HepG2 (cell line): ENCODE data around the gene NCOA7. TPM values are rescaled to one million over a fixed set of nuclear protein-coding genes. Genes with fewer than 3 reads are reported as not detected.

ENCODE experiments used
- BORCS8-MEF2B ChIP-seq: sonication (generic); formaldehyde crosslinking; IDR thresholded peaks from 2 replicates; pipeline ENCODE4 v1.8.0; 2022; ENCODE audit warnings: mild to moderate bottlenecking, missing genetic modification reagents
- CENPT ChIP-seq: sonication (generic); formaldehyde crosslinking; IDR thresholded peaks from 2 replicates; pipeline ENCODE4 v1.8.0; 2022; ENCODE audit warnings: low read depth, mild to moderate bottlenecking, moderate library complexity, missing genetic modification reagents
- DMAP1 ChIP-seq: IDR thresholded peaks from 2 replicates; pipeline ENCODE4 v1.6.1; 2016
- GATA4 ChIP-seq: sonication (generic); IDR thresholded peaks from 2 replicates; pipeline ENCODE4 v1.6.1; 2016; ENCODE audit warnings: antibody characterized with exemption, low read depth, borderline replicate concordance
- GTF2F1 ChIP-seq: fragments of 150-350 bp; IDR thresholded peaks from 2 replicates; pipeline ENCODE4 v1.6.1; 2014; ENCODE audit warnings: low read length
- HIVEP1 ChIP-seq: sonication (generic); formaldehyde crosslinking; IDR thresholded peaks from 2 replicates; pipeline ENCODE4 v1.4.0; 2020; ENCODE audit warnings: mild to moderate bottlenecking, missing genetic modification reagents
- ISL2 ChIP-seq: sonication (generic); formaldehyde crosslinking; IDR thresholded peaks from 2 replicates; pipeline ENCODE4 v1.5.0; 2020; ENCODE audit warnings: missing genetic modification reagents
- MTF2 ChIP-seq: sonication (generic); formaldehyde crosslinking; IDR thresholded peaks from 2 replicates; pipeline ENCODE4 v1.5.0; 2020; ENCODE audit warnings: missing genetic modification reagents, borderline replicate concordance
- STAT5B ChIP-seq: sonication (generic); formaldehyde crosslinking; IDR thresholded peaks from 2 replicates; pipeline ENCODE4 v1.4.0; 2020; ENCODE audit warnings: missing genetic modification reagents
- TGIF2 ChIP-seq: IDR thresholded peaks from 2 replicates; pipeline ENCODE4 v1.6.1; 2016; ENCODE audit warnings: control low read depth, missing compliant biosample characterization
- ZBTB2 ChIP-seq: sonication (generic); formaldehyde crosslinking; IDR thresholded peaks from 2 replicates; pipeline ENCODE4 v1.8.0; 2022; ENCODE audit warnings: low read depth, missing genetic modification reagents
- ZBTB38 ChIP-seq: sonication (generic); formaldehyde crosslinking; IDR thresholded peaks from 2 replicates; pipeline ENCODE4 v1.5.1; 2020; ENCODE audit warnings: mild to moderate bottlenecking, missing genetic modification reagents
- ZNF224 ChIP-seq: sonication (generic); formaldehyde crosslinking; IDR thresholded peaks from 2 replicates; pipeline ENCODE4 v1.5.0; 2020; ENCODE audit warnings: mild to moderate bottlenecking, missing genetic modification reagents
- ZNF225 ChIP-seq: sonication (generic); formaldehyde crosslinking; IDR thresholded peaks from 2 replicates; pipeline ENCODE4 v1.4.0; 2020; ENCODE audit warnings: mild to moderate bottlenecking, missing genetic modification reagents
- ZNF430 ChIP-seq: sonication (generic); formaldehyde crosslinking; IDR thresholded peaks from 2 replicates; pipeline ENCODE4 v1.9.0; 2021; ENCODE audit warnings: mild to moderate bottlenecking, missing genetic modification reagents
- ZNF451 ChIP-seq: sonication (generic); formaldehyde crosslinking; IDR thresholded peaks from 2 replicates; pipeline ENCODE4 v1.5.0; 2020; ENCODE audit warnings: mild to moderate bottlenecking, missing genetic modification reagents
- ZNF740 ChIP-seq: sonication (generic); formaldehyde crosslinking; IDR thresholded peaks from 2 replicates; pipeline ENCODE4 v1.4.0; 2020; ENCODE audit warnings: missing genetic modification reagents
- polyA plus RNA-seq, 8 experiments: library from polyadenylated mRNA; depleted of rRNA in 3 of 8; stranded (reverse) in 7 of 8; unstranded in 1 of 8; fragments of >200 nt; fragmentation: Illumina TruSeq in 4 of 8; extraction: Trizol in 4 of 8; gene quantifications; 2 replicates each; pipeline versions ENCODE4 v1.2.1 to v1.2.3, GENCODE V29; 2011 to 2016; ENCODE audit warnings: low read depth in 4 of 8, missing spikeins in 1 of 8, mixed read lengths in 1 of 8; ENCODE audit not compliant: insufficient read depth in 1 of 8
- total RNA-seq, 5 experiments: library from RNA; depleted of rRNA; stranded (reverse); fragments of >200 nt; fragmentation: Illumina TruSeq; extraction: Trizol; gene quantifications; 2 replicates each; pipeline ENCODE4 v1.2.3, GENCODE V29; 2016; ENCODE audit warnings: low read depth in 1 of 5
- TF ChIP-seq, protein P1 (sequence below): sonication (generic); formaldehyde crosslinking; IDR thresholded peaks from 2 replicates; pipeline ENCODE4 v1.4.0; 2020; ENCODE audit warnings: mild to moderate bottlenecking, missing genetic modification reagents
- TF ChIP-seq, protein P2 (sequence below): sonication (generic); formaldehyde crosslinking; IDR thresholded peaks from 2 replicates; pipeline ENCODE4 v1.4.0; 2020; ENCODE audit warnings: mild to moderate bottlenecking, missing genetic modification reagents, borderline replicate concordance
- TF ChIP-seq, protein P3 (sequence below): sonication (generic); formaldehyde crosslinking; conservative IDR thresholded peaks from 2 replicates; pipeline ENCODE4 v1.8.0; 2022; ENCODE audit warnings: low read depth, missing genetic modification reagents

NCOA7 gene
- total and polyA plus RNA-seq, 2 of the 13 experiments (the other 11 are each of a cell fraction or from before 2014, with no cell fraction given): 13.6 to 20.8 TPM

- TF ChIP-seq, protein P1, sequence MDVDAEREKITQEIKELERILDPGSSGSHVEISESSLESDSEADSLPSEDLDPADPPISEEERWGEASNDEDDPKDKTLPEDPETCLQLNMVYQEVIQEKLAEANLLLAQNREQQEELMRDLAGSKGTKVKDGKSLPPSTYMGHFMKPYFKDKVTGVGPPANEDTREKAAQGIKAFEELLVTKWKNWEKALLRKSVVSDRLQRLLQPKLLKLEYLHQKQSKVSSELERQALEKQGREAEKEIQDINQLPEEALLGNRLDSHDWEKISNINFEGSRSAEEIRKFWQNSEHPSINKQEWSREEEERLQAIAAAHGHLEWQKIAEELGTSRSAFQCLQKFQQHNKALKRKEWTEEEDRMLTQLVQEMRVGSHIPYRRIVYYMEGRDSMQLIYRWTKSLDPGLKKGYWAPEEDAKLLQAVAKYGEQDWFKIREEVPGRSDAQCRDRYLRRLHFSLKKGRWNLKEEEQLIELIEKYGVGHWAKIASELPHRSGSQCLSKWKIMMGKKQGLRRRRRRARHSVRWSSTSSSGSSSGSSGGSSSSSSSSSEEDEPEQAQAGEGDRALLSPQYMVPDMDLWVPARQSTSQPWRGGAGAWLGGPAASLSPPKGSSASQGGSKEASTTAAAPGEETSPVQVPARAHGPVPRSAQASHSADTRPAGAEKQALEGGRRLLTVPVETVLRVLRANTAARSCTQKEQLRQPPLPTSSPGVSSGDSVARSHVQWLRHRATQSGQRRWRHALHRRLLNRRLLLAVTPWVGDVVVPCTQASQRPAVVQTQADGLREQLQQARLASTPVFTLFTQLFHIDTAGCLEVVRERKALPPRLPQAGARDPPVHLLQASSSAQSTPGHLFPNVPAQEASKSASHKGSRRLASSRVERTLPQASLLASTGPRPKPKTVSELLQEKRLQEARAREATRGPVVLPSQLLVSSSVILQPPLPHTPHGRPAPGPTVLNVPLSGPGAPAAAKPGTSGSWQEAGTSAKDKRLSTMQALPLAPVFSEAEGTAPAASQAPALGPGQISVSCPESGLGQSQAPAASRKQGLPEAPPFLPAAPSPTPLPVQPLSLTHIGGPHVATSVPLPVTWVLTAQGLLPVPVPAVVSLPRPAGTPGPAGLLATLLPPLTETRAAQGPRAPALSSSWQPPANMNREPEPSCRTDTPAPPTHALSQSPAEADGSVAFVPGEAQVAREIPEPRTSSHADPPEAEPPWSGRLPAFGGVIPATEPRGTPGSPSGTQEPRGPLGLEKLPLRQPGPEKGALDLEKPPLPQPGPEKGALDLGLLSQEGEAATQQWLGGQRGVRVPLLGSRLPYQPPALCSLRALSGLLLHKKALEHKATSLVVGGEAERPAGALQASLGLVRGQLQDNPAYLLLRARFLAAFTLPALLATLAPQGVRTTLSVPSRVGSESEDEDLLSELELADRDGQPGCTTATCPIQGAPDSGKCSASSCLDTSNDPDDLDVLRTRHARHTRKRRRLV: no peak
- no peak for TF ChIP-seq ZBTB2 (CRISPR knock-in tag)
- no peak for TF ChIP-seq ISL2 (CRISPR knock-in tag)
- peak; percentile 6; the same call in 1 of the 2 replicates for TF ChIP-seq DMAP1 (CRISPR knock-in tag)
- 0 out of 2 replicates have a peak, but pooled peaks have one; percentile 29 for TF ChIP-seq ZNF225
- peak; percentile 25; the same call in 1 of the 2 replicates for TF ChIP-seq BORCS8-MEF2B (CRISPR knock-in tag)
- no peak for TF ChIP-seq CENPT (CRISPR knock-in tag)
- no peak for TF ChIP-seq ZNF224 (CRISPR knock-in tag)
- TF ChIP-seq ZNF430 (CRISPR knock-in tag): no peak
- TF ChIP-seq ZBTB38 (CRISPR knock-in tag): no peak
- TF ChIP-seq, protein P2, sequence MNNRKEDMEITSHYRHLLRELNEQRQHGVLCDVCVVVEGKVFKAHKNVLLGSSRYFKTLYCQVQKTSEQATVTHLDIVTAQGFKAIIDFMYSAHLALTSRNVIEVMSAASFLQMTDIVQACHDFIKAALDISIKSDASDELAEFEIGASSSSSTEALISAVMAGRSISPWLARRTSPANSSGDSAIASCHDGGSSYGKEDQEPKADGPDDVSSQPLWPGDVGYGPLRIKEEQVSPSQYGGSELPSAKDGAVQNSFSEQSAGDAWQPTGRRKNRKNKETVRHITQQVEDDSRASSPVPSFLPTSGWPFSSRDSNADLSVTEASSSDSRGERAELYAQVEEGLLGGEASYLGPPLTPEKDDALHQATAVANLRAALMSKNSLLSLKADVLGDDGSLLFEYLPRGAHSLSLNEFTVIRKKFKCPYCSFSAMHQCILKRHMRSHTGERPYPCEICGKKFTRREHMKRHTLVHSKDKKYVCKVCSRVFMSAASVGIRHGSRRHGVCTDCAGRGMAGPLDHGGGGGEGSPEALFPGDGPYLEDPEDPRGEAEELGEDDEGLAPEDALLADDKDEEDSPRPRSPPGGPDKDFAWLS: no peak
- no peak for TF ChIP-seq GTF2F1
- TF ChIP-seq ZNF740 (CRISPR knock-in tag): no peak
- TF ChIP-seq, protein P3, sequence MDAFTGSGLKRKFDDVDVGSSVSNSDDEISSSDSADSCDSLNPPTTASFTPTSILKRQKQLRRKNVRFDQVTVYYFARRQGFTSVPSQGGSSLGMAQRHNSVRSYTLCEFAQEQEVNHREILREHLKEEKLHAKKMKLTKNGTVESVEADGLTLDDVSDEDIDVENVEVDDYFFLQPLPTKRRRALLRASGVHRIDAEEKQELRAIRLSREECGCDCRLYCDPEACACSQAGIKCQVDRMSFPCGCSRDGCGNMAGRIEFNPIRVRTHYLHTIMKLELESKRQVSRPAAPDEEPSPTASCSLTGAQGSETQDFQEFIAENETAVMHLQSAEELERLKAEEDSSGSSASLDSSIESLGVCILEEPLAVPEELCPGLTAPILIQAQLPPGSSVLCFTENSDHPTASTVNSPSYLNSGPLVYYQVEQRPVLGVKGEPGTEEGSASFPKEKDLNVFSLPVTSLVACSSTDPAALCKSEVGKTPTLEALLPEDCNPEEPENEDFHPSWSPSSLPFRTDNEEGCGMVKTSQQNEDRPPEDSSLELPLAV (CRISPR knock-in tag): no peak
- TF ChIP-seq GATA4: no peak
- no peak for TF ChIP-seq STAT5B (CRISPR knock-in tag)
- TF ChIP-seq HIVEP1: 0 out of 2 replicates have a peak, but pooled peaks have one; percentile 16
- 0 out of 2 replicates have a peak, but pooled peaks have one; percentile 4 for TF ChIP-seq MTF2 (CRISPR knock-in tag)
- no peak for TF ChIP-seq ZNF451
- TF ChIP-seq TGIF2 (CRISPR knock-in tag): no peak
These were observed 43.0 kb upstream of the NCOA7 start (continued) for GRCh38 chr6:125747589-125748405.
